ENCODE measurements around the gene DMRTB1.

The DMRTB1 gene

DNA sequence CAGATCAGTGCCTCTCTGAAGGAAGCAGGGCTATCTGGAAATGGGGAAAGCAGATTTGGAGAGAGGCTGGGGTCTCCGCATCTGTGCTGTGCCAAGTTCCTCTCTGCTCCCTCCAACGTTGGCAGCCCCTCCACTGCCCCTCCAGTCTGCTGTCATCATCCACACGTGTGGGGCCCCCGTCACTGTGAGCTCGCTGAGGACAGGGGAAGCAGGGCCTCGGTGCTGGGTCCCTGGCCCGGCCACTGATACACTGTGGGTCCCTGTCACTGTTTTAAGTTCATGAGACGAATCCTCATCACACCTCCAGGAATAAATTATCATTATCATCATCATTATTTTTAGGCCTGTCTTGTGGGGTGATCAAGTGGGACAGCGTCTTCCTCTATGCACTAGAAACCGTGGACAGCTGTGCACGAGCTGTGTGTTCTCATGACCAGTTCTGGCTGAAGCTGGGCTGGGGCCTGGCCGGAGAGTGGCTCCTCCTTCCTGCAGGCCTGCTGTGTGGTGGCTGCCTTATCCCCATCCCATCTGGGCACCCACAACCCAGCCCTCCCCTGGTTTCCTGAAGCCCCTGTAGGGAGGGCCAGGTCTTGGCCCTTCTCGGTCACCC, 52.2 kb downstream of the DMRTB1 start:
- DNase-seq: no peak

DNA sequence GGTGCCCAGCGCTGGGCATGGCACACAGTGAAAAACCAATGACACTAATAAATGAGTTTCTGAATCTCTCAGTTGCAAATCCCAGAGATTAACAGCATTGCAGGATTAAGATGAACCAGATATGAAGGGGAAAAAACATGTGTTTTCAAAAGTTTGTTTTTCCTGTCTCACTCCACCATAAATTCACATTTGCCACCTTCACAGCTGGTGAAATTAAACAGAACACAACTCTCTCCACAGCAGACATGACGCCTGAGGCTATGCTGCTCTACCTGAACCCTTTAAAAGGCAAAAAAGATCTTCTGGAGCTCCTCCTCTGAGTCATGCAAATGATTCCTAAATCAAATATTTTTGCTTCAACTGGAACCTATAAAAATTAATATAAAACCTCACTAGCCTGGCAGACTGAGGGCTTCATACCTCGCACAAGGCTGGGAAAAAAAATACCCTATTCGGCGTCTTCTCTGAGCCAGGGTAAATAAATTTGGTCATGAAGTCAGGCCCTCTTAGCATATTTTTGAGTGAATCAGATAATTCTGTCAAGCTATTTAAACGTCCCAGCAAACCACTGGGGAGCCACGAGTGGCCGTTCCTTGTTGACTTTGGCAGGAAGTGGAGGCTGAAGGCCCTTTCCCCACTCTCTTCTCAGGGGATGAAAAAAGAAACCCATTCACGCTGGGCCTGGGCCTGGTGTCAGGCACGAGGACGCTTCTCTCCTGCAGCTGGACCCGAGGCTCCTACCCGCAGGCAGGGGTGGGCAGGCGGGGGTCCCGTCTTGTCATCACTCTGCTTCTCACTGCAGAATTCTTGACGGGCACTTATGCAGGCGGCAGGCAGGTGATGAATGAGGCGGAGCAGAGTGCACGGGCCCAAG, 53.0 kb downstream of the DMRTB1 start:
- DNase-seq: no peak

DNA sequence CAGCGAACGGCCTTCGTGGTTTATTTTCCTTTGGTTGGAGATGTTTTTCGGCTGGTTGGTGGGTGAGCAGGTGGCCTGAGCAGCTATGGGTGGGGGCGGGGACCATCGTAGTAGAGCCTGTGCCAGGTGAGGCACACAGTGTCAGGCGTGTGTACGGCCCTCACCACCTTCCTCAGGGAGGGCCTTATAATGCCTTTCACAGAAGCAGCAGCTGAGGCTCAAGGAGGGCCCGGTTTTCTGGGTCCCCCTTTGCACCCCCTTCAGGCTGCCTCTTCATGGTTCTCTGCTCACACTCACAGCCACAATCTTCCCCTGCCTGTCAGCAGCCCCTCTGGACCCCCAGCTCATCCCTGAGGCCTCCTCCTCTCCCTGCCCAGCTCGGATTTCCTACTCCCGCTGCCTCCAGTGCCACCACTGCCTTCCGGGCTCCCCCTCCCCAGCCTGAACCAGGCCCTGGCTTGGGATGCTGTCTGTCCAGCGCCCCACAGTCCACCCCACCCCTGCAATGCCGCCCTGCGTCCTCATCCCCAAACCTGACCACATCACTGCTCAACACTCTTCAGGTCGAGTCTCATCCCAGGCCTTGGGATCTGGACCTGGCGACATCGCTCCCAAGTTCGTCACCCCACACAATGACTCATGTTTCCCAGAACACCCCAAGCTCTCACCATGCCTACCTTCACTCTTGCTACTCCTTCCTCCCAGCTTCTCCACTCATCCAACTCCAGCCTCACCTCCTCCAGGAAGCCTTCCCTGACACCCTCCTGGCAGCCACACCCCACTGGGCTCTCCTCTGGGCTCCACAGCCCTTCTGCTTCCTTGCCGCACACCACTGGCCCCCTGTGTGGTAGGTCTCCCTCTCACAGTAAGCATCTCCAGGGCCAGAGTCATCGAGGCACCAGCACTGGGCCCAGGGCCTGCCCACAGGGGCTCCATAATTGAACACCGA, 53.9 kb downstream of the DMRTB1 start:
- no peak for DNase-seq

DNA sequence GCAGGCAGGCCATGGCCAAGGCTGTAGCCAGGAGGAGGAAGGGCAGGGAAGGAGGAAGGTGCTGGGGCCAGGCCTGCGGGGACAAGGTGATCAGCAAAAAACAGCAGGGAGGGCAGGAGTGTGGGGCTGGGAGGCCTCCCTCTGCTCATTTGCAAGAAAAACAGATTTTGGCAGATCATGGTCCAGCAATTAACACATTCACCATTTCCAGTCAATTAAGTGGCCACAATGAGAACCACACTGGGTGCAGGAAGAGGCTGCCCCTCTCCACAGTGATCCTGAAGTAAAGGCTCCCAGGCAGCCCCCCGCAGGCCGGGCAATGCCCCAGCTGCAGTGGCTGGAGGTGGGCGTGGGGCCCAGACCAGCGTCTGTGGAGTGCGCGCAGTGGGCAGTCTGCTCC, 54.6 kb downstream of the DMRTB1 start:
- no peak for DNase-seq

GRCh38 chr1:53514436-53514835, 55.2 kb downstream of the DMRTB1 start:
- DNase-seq: no peak

GRCh38 chr1:53516181-53516580, 57.0 kb downstream of the DMRTB1 start:
- DNase-seq: no peak
